ENCODE data around the gene TTLL10.
A peak's percentile ranks its signal among the peaks of the same experiment; 100 is the strongest.

The TTLL10 gene

GRCh38 chr1:1204425-1204920 is 30.8 kb downstream of the TTLL10 start:
- no peak for TF ChIP-seq CTCF (IDR thresholded peaks at IDR 0.05)
- H3K27me3 ChIP-seq, result peaks cover 0 to 89% of the 10 kb centered on the region in 2 donors
- no peak for DNase-seq
- H3K27ac ChIP-seq, result no peak overlapping the region
- no peaks in the 10 kb centered on the region for H3K36me3 ChIP-seq
- intact Hi-C loops (cut with DNase I; ENCODE audit: low total_unique reads), result no loop called here
- no peak overlapping the region for H3K4me3 ChIP-seq
- no peaks in the 10 kb centered on the region for H3K9me3 ChIP-seq
- H3K4me1 ChIP-seq, result peaks cover 0 to 40% (median 28%) of the 10 kb centered on the region in 4 donors

- no peak for TF ChIP-seq CTCF (IDR thresholded peaks at IDR 0.05)
- intact Hi-C loops (cut with DNase I; ENCODE audit: low total_unique reads), result no loop called here
- Histone ChIP-seq H3K4me1 (peaks cover 0 to 40% (median 28%) of the 10 kb centered on the region in 4 donors), H3K27ac (no peak overlapping the region), H3K4me3 (no peak overlapping the region), H3K36me3 (no peaks in the 10 kb centered on the region), H3K9me3 (no peaks in the 10 kb centered on the region), H3K27me3 (peaks cover 0 to 82% of the 10 kb centered on the region in 2 donors)
- DNase-seq, result no peak
These were observed 31.5 kb downstream of the TTLL10 start for GRCh38 chr1:1204998-1205768.

- TF ChIP-seq CTCF (IDR thresholded peaks at IDR 0.05), result no peak
- Histone ChIP-seq H3K9me3 (no peaks in the 10 kb centered on the region), H3K27ac (no peak overlapping the region), H3K36me3 (no peaks in the 10 kb centered on the region), H3K4me3 (peak overlapping the region in 1 of 2 donors; percentile 4), H3K4me1 (peaks cover 0 to 38% (median 27%) of the 10 kb centered on the region in 4 donors), H3K27me3 (peaks cover 0 to 75% of the 10 kb centered on the region in 2 donors)
- intact Hi-C loops (cut with DNase I; ENCODE audit: low total_unique reads), result no loop called here
- DNase-seq, result no peak
These were observed 32.2 kb downstream of the TTLL10 start for GRCh38 chr1:1205769-1206375.

GRCh38 chr1:1206376-1206965 is 32.8 kb downstream of the TTLL10 start, which contains the start of gene TNFRSF18:
Gene TNFRSF18 (minus strand): TSS chr1:1206592. CDS start chr1:1206571, 21 bp downstream.
- Histone ChIP-seq H3K4me1 (peaks cover 0 to 32% (median 21%) of the 10 kb centered on the region in 4 donors), H3K27me3 (peaks cover 0 to 69% of the 10 kb centered on the region in 2 donors), H3K4me3 (peak within 1 kb of the TSS in 1 of 2 donors; percentile 4), H3K9me3 (no peaks in the 10 kb centered on the region), H3K27ac (no peak within 1 kb of the TSS), H3K36me3 (no peaks in the 10 kb centered on the region)
- TF ChIP-seq CTCF (IDR thresholded peaks at IDR 0.05), result no peak
- intact Hi-C loops (cut with DNase I; ENCODE audit: low total_unique reads), result no loop called here
- DNase-seq, result no peak

GRCh38 chr1:1206966-1207531 is 33.4 kb downstream of the TTLL10 start:
- no peak for DNase-seq
- H3K9me3 ChIP-seq, result no peaks in the 10 kb centered on the region
- H3K27ac ChIP-seq, result no peak overlapping the region
- TF ChIP-seq CTCF (IDR thresholded peaks at IDR 0.05), result no peak
- no peak overlapping the region for H3K4me3 ChIP-seq
- peaks cover 0 to 30% (median 19%) of the 10 kb centered on the region in 4 donors for H3K4me1 ChIP-seq
- intact Hi-C loops (cut with DNase I; ENCODE audit: low total_unique reads), result no loop called here
- no peaks in the 10 kb centered on the region for H3K36me3 ChIP-seq
- H3K27me3 ChIP-seq, result peaks cover 0 to 67% of the 10 kb centered on the region in 2 donors

Data from tibial artery (tissue), 4 donors.